K562 (cell line): Measurements from ENCODE around the gene ATXN7L1. TPM values are rescaled to one million over a fixed set of nuclear protein-coding genes. Genes with fewer than 3 reads are reported as not detected.

Source experiments
- ATAC-seq: fragments of 200-7000 bp; cut with Tn5 transposase; 3 replicates; pipeline ENCODE4 v1.9.1; 2020; ENCODE audit warnings: moderate library complexity
- BruUV-seq: library from RNA; stranded (reverse); fragments of 400-500 nt; replicated peaks from 2 replicates; lab custom pipeline; 2021; lab: Mats Ljungman, UMichigan
- CTCF ChIA-PET: fragments of 300-600 bp; formaldehyde crosslinking; extraction: SDS; loops from one replicate; lab custom pipeline; 2021; ENCODE audit warnings: low intra/inter-chr PET ratio; lab: Yijun Ruan, JAX
- POLR2A ChIA-PET: fragments of 300-600, 350-650 bp; sonication (Branson Sonifier 250); formaldehyde crosslinking; extraction: SDS; loops from one replicate; lab custom pipeline; 2021; ENCODE audit warnings: antibody characterized with exemption, inconsistent platforms; lab: Yijun Ruan, JAX
- DNase-seq, 4 experiments: peaks; one replicate each; pipeline versions ENCODE4 v3.0.0 to v3.0.0-alpha.2; 2011 to 2018; ENCODE audit warnings: low spot score in 3 of 4, mixed read lengths in 3 of 4; ENCODE audit errors: extremely low read depth in 1 of 4
- FAIRE-seq: peaks from 2 replicates; lab custom pipeline; 2011; peaks lifted over from hg19 to GRCh38; lab: Jason Lieb, UNC
- H2AFZ ChIP-seq: 2 replicates; pipeline ENCODE4 v1.6.0; 2011; ENCODE audit warnings: low read depth, low read length, control low read depth, inconsistent platforms
- H3K27ac ChIP-seq: fragments of 200-600 bp; 3 replicates; pipeline ENCODE4 v1.8.0; 2011; ENCODE audit warnings: low read depth, mild to moderate bottlenecking, control low read depth, inconsistent platforms, low read length, moderate library complexity, mixed read lengths; ENCODE audit errors: extremely low read depth
- H3K27me3 ChIP-seq, 2 experiments: fragments of 300-600 bp in 1 of 2; 2 replicates in 1 of 2; 3 replicates in 1 of 2; pipeline versions ENCODE4 v1.6.0 to v1.8.0; 2011; ENCODE audit warnings: inconsistent platforms in 2 of 2, low read length in 2 of 2, mild to moderate bottlenecking in 1 of 2, mixed read lengths in 1 of 2, moderate library complexity in 1 of 2; ENCODE audit not compliant: control insufficient read depth in 2 of 2, insufficient read depth in 2 of 2
- H3K36me3 ChIP-seq: fragments of 300-600 bp; 3 replicates; pipeline ENCODE4 v1.8.0; 2011; ENCODE audit warnings: mild to moderate bottlenecking, low read length, inconsistent platforms; ENCODE audit not compliant: control insufficient read depth, insufficient read depth
- H3K4me1 ChIP-seq, 2 experiments: fragments of 200-600 bp in 1 of 2; replicated peaks in 1 of 2; 2 replicates in 1 of 2; 3 replicates in 1 of 2; pipeline versions ENCODE4 v1.5.1 to v1.8.0; 2011; ENCODE audit warnings: inconsistent platforms in 2 of 2, low read length in 2 of 2, mild to moderate bottlenecking in 1 of 2, mixed read lengths in 1 of 2, moderate library complexity in 1 of 2; ENCODE audit not compliant: control insufficient read depth in 2 of 2, insufficient read depth in 2 of 2
- H3K4me2 ChIP-seq: 2 replicates; pipeline ENCODE4 v1.6.1; 2011; ENCODE audit warnings: low read length, control low read depth, inconsistent platforms, mixed read lengths; ENCODE audit not compliant: insufficient read depth
- H3K4me3 ChIP-seq: fragments of 200-600 bp; sonication (generic), shearing (Covaris generic); 2 replicates; pipeline ENCODE4 v1.5.1; 2016; ENCODE audit warnings: control low read depth, inconsistent platforms
- H3K79me2 ChIP-seq: fragments of 200-600 bp; 3 replicates; pipeline ENCODE4 v1.8.0; 2011; ENCODE audit warnings: low read length, inconsistent platforms; ENCODE audit not compliant: control insufficient read depth, insufficient read depth
- H3K9ac ChIP-seq, 2 experiments: 2 replicates each; pipeline versions ENCODE4 v1.6.0 to v1.6.1; 2011; ENCODE audit warnings: low read depth in 2 of 2, low read length in 2 of 2, control low read depth in 1 of 2, inconsistent platforms in 1 of 2, mild to moderate bottlenecking in 1 of 2, mixed read lengths in 1 of 2; ENCODE audit not compliant: insufficient read depth in 1 of 2
- H3K9me1 ChIP-seq: one replicate; pipeline ENCODE4 v1.6.0; 2011; ENCODE audit warnings: inconsistent platforms, mild to moderate bottlenecking, low read length, moderate library complexity; ENCODE audit not compliant: control insufficient read depth, insufficient read depth
- H3K9me3 ChIP-seq: replicated peaks from 2 replicates; pipeline ENCODE4 v1.5.1; 2011; ENCODE audit warnings: low read depth, low read length, inconsistent platforms; ENCODE audit not compliant: control insufficient read depth, insufficient read depth
- H4K20me1 ChIP-seq: replicated peaks from 2 replicates; pipeline ENCODE4 v1.6.1; 2011; ENCODE audit warnings: low read length, inconsistent platforms, mixed read lengths; ENCODE audit not compliant: control insufficient read depth, insufficient read depth
- ARHGAP35 ChIP-seq: fragments of 450-650 bp; IDR thresholded peaks from 2 replicates; pipeline ENCODE4 v1.6.1; 2018; ENCODE audit not compliant: partially characterized antibody
- BRD4 ChIP-seq: fragments of 200-600 bp; sonication (generic); IDR thresholded peaks from 2 replicates; pipeline ENCODE4 v1.6.1; 2017; ENCODE audit warnings: inconsistent platforms
- CHD1 ChIP-seq: fragments of 200-600 bp; sonication (generic); IDR thresholded peaks from one replicate; pipeline ENCODE4 v1.6.1; 2012; ENCODE audit warnings: mild to moderate bottlenecking, moderate library complexity, low read length, inconsistent platforms
- FOXK2 ChIP-seq, 2 experiments: fragments of 450-650 bp; IDR thresholded peaks in 1 of 2; conservative IDR thresholded peaks in 1 of 2; 2 replicates each; pipeline ENCODE4 v1.6.1; 2016; ENCODE audit warnings: low read depth in 2 of 2, mild to moderate bottlenecking in 1 of 2
- KAT7 ChIP-seq: sonication (generic); formaldehyde crosslinking; IDR thresholded peaks from 2 replicates; pipeline ENCODE4 v1.8.0; 2022; ENCODE audit warnings: missing genetic modification reagents, mild to moderate bottlenecking, borderline replicate concordance
- KLF10 ChIP-seq: fragments of 250-450 bp; sonication (Bioruptor Pico); IDR thresholded peaks from 2 replicates; pipeline ENCODE4 v1.6.1; 2021; ENCODE audit warnings: matching md5 sums
- NR2F6 ChIP-seq: fragments of 450-650 bp; formaldehyde crosslinking; IDR thresholded peaks from 2 replicates; pipeline ENCODE4 v1.4.0; 2020; ENCODE audit warnings: mild to moderate bottlenecking
- PCBP2 ChIP-seq: fragments of 200-400 bp; formaldehyde crosslinking; IDR thresholded peaks from 2 replicates; pipeline ENCODE4 v1.6.1; 2018; ENCODE audit warnings: low read length, low read depth, mild to moderate bottlenecking, moderate library complexity; ENCODE audit not compliant: poor library complexity, severe bottlenecking
- PML ChIP-seq: IDR thresholded peaks from 2 replicates; pipeline ENCODE4 v1.6.1; 2012; ENCODE audit warnings: low read length, inconsistent platforms
- RBM14 ChIP-seq: fragments of 200-400 bp; formaldehyde crosslinking; IDR thresholded peaks from 2 replicates; pipeline ENCODE4 v1.6.1; 2018; ENCODE audit warnings: low read depth, mild to moderate bottlenecking, low read length, moderate library complexity, borderline replicate concordance; ENCODE audit not compliant: insufficient read depth
- ZNF253 ChIP-seq: fragments of 250-450 bp; sonication (Bioruptor Pico); conservative IDR thresholded peaks from 2 replicates; pipeline ENCODE4 v1.6.1; 2021; ENCODE audit warnings: mild to moderate bottlenecking
- ZNF263 ChIP-seq: sonication (generic); formaldehyde crosslinking; IDR thresholded peaks from 2 replicates; pipeline ENCODE4 v1.8.0; 2022; ENCODE audit warnings: mild to moderate bottlenecking, missing genetic modification reagents, borderline replicate concordance
- ZNF507 ChIP-seq: conservative IDR thresholded peaks from 2 replicates; pipeline ENCODE4 v1.6.1; 2017; ENCODE audit warnings: missing genetic modification characterization, missing compliant biosample characterization
- ZZZ3 ChIP-seq: fragments of 450-650 bp; IDR thresholded peaks from 2 replicates; pipeline ENCODE4 v1.6.1; 2016; ENCODE audit warnings: antibody characterized with exemption, mild to moderate bottlenecking, moderate library complexity
- in situ Hi-C: fragments of 300-500 bp; cut with MboI; formaldehyde crosslinking; loops from 4 replicates; pipeline ENCODE4 v1.15.0; 2018; ENCODE audit warnings: inconsistent platforms, mixed read lengths
- intact Hi-C: fragments of 100-400 bp; cut with micrococcal nuclease; formaldehyde crosslinking; loops from 2 replicates; pipeline ENCODE4 v1.14.2; 2022
- polyA plus RNA-seq, 8 experiments: library from polyadenylated mRNA; depleted of rRNA in 4 of 8; stranded (reverse) in 5 of 8; unstranded in 3 of 8; fragments of >200 nt; fragmentation: Nextera tagmentation in 2 of 8; fragmentation: Illumina TruSeq in 1 of 8; extraction: Ambion mirVana in 2 of 8; extraction: Trizol in 1 of 8; gene quantifications; 2 replicates each; pipeline versions ENCODE4 v1.2.1 to v1.2.3, GENCODE V29; 2011 to 2014; ENCODE audit warnings: inconsistent platforms in 1 of 8, missing spikeins in 1 of 8
- total RNA-seq, 7 experiments: library from RNA; depleted of rRNA in 6 of 7; stranded (reverse); fragments of >200 nt in 6 of 7; fragmentation: Illumina TruSeq in 2 of 7; extraction: Trizol in 2 of 7; gene quantifications; 2 replicates each; pipeline versions ENCODE4 v1.2.1 to v1.2.3, GENCODE V29; 2011 to 2021; ENCODE audit warnings: low replicate concordance in 1 of 7
- TF ChIP-seq, protein P1 (sequence below): fragments of 250-450 bp; sonication (Bioruptor Pico); IDR thresholded peaks from 2 replicates; pipeline ENCODE4 v1.5.0; 2020; ENCODE audit warnings: mild to moderate bottlenecking
- TF ChIP-seq, protein P2 (sequence below), 2 experiments: fragments of 450-650 bp in 1 of 2; IDR thresholded peaks; 2 replicates each; pipeline ENCODE4 v1.6.1; 2011 to 2017; ENCODE audit warnings: low read depth in 2 of 2, antibody characterized with exemption in 1 of 2, borderline replicate concordance in 1 of 2, low read length in 1 of 2, mild to moderate bottlenecking in 1 of 2, mixed read lengths in 1 of 2; ENCODE audit not compliant: control insufficient read depth in 1 of 2
- TF ChIP-seq, protein P3 (sequence below): sonication (generic); formaldehyde crosslinking; IDR thresholded peaks from 2 replicates; pipeline ENCODE4 v1.5.0; 2020; ENCODE audit warnings: missing genetic modification reagents
- TF ChIP-seq, protein P4 (sequence below): fragments of 250-450 bp; sonication (Bioruptor Pico); IDR thresholded peaks from 2 replicates; pipeline ENCODE4 v1.4.0; 2020

The ATXN7L1 gene
- total and polyA plus RNA-seq, 9 of the 15 experiments (the other 6 are each of a cell fraction or from before 2014, with no cell fraction given): 6.6 to 13.7 (median 10.7) TPM

DNA sequence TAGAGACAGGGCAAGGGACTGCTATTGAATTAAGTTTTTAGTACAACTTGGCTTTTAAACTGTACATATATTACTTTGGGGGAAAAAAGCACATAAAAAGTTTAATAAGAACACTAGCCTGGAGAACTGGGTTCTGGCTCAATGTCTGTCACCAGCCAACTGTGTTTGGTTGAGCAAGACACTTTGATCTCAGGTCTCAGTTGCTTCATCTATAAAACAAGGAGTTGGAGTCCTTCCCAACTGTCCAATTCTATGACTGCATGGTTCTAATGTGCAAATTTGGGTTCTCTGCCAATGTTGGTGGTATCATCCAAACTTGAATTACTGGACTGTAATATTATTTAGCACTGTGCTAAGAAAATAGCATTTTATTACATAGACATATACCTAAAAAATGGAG lies 50.3 kb downstream of the ATXN7L1 start:
- no TSS peak for BruUV-seq
- DNase-seq (no peak), ATAC-seq (no peak), FAIRE-seq (no peak)
- intact Hi-C loops: no loop called here
- Histone ChIP-seq H3K36me3 (no peaks in the 10 kb centered on the region), H3K4me1 (no peaks in the 10 kb centered on the region), H3K9me3 (no peaks in the 10 kb centered on the region), H3K9me1 (no peaks in the 10 kb centered on the region), H3K4me2 (no peak overlapping the region), H3K4me3 (no peak overlapping the region), H2AFZ (no peak overlapping the region), H4K20me1 (peaks cover 8% of the 10 kb centered on the region; the same call in 1 of the 2 replicates), H3K79me2 (no peaks in the 10 kb centered on the region), H3K27ac (no peak overlapping the region), H3K9ac (no peak overlapping the region), H3K27me3 (peaks cover 4 to 5% of the 10 kb centered on the region in 2 experiments; a peak in 3 of 5 replicates)
- ChIA-PET POLR2A (interaction anchor here (1.2 kb wide), 1 partner anchor 8 kb away, joined by 4 read pairs; no protein-coding TSS in a partner anchor), CTCF (no interaction called here)
- in situ Hi-C loops: no loop called here
- TF ChIP-seq, protein P1, sequence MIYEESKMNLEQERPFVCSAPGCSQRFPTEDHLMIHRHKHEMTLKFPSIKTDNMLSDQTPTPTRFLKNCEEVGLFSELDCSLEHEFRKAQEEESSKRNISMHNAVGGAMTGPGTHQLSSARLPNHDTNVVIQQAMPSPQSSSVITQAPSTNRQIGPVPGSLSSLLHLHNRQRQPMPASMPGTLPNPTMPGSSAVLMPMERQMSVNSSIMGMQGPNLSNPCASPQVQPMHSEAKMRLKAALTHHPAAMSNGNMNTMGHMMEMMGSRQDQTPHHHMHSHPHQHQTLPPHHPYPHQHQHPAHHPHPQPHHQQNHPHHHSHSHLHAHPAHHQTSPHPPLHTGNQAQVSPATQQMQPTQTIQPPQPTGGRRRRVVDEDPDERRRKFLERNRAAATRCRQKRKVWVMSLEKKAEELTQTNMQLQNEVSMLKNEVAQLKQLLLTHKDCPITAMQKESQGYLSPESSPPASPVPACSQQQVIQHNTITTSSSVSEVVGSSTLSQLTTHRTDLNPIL (CRISPR knock-in tag): no peak
- no peak for TF ChIP-seq ZNF263 (CRISPR knock-in tag)
- no peak for TF ChIP-seq ARHGAP35
- TF ChIP-seq PML: no peak
- no peak for TF ChIP-seq CHD1
- TF ChIP-seq, protein P2, sequence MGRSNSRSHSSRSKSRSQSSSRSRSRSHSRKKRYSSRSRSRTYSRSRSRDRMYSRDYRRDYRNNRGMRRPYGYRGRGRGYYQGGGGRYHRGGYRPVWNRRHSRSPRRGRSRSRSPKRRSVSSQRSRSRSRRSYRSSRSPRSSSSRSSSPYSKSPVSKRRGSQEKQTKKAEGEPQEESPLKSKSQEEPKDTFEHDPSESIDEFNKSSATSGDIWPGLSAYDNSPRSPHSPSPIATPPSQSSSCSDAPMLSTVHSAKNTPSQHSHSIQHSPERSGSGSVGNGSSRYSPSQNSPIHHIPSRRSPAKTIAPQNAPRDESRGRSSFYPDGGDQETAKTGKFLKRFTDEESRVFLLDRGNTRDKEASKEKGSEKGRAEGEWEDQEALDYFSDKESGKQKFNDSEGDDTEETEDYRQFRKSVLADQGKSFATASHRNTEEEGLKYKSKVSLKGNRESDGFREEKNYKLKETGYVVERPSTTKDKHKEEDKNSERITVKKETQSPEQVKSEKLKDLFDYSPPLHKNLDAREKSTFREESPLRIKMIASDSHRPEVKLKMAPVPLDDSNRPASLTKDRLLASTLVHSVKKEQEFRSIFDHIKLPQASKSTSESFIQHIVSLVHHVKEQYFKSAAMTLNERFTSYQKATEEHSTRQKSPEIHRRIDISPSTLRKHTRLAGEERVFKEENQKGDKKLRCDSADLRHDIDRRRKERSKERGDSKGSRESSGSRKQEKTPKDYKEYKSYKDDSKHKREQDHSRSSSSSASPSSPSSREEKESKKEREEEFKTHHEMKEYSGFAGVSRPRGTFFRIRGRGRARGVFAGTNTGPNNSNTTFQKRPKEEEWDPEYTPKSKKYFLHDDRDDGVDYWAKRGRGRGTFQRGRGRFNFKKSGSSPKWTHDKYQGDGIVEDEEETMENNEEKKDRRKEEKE (IDR thresholded peaks at IDR 0.05; ENCODE audit: borderline replicate concordance in 1 of 2, control insufficient read depth in 1 of 2, low read depth in 2 of 2, low read length in 1 of 2): no peak
- no peak for TF ChIP-seq PCBP2
- TF ChIP-seq NR2F6 (CRISPR knock-in tag): no peak
- TF ChIP-seq, protein P3, sequence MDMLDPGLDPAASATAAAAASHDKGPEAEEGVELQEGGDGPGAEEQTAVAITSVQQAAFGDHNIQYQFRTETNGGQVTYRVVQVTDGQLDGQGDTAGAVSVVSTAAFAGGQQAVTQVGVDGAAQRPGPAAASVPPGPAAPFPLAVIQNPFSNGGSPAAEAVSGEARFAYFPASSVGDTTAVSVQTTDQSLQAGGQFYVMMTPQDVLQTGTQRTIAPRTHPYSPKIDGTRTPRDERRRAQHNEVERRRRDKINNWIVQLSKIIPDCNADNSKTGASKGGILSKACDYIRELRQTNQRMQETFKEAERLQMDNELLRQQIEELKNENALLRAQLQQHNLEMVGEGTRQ (CRISPR knock-in tag): no peak
- TF ChIP-seq BRD4: no peak
- TF ChIP-seq ZNF507: no peak
- no peak for TF ChIP-seq KLF10 (CRISPR knock-in tag)
- no peak for TF ChIP-seq FOXK2 (conservative IDR thresholded peaks at IDR 0.05 in 1 of 2, IDR thresholded peaks at IDR 0.05 in 1 of 2; ENCODE audit: low read depth in 2 of 2)
- no peak for TF ChIP-seq KAT7
- TF ChIP-seq, protein P4, sequence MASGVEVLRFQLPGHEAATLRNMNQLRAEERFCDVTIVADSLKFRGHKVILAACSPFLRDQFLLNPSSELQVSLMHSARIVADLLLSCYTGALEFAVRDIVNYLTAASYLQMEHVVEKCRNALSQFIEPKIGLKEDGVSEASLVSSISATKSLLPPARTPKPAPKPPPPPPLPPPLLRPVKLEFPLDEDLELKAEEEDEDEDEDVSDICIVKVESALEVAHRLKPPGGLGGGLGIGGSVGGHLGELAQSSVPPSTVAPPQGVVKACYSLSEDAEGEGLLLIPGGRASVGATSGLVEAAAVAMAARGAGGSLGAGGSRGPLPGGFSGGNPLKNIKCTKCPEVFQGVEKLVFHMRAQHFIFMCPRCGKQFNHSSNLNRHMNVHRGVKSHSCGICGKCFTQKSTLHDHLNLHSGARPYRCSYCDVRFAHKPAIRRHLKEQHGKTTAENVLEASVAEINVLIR (CRISPR knock-in tag): no peak
- TF ChIP-seq ZZZ3: no peak
- no peak for TF ChIP-seq RBM14
- TF ChIP-seq ZNF253 (CRISPR knock-in tag): no peak
